Activated naive CD8-positive, alpha-beta T cell treated with anti-CD3 and anti-CD28 coated beads, Interleukin-2, amount 50 U/mL, for 24 hours (primary cell): ENCODE measurements around the gene FNIP2.

Experiments
- ATAC-seq: fragments of 150-1000 bp; cut with Tn5 transposase; one replicate; pipeline ENCODE4 v1.10.0; 2021
- DNase-seq: peaks from one replicate; pipeline ENCODE4 v3.0.0; 2021
- H3K27ac Mint-ChIP-seq: one replicate; pipeline ENCODE4 v1.8.0; 2021; ENCODE audit warnings: mild to moderate bottlenecking, mixed read lengths
- H3K27me3 Mint-ChIP-seq: one replicate; pipeline ENCODE4 v1.8.0; 2021; ENCODE audit warnings: mixed read lengths
- H3K36me3 Mint-ChIP-seq: one replicate; pipeline ENCODE4 v1.8.0; 2021; ENCODE audit warnings: low read depth, mixed read lengths
- H3K4me1 Mint-ChIP-seq: one replicate; pipeline ENCODE4 v1.8.0; 2021; ENCODE audit warnings: mixed read lengths
- H3K4me3 Mint-ChIP-seq: one replicate; pipeline ENCODE4 v1.8.0; 2021; ENCODE audit warnings: mild to moderate bottlenecking, moderate library complexity, mixed read lengths
- H3K9me3 Mint-ChIP-seq: one replicate; pipeline ENCODE4 v1.8.0; 2021; ENCODE audit warnings: mixed read lengths

FNIP2 gene

GRCh38 chr4:158840131-158840530 lies 71.3 kb downstream of the FNIP2 start:
- H3K36me3 Mint-ChIP-seq = peaks cover 11% of the 10 kb centered on the region
- no peak for ATAC-seq
- no peak for DNase-seq
- no peaks in the 10 kb centered on the region for H3K27me3 Mint-ChIP-seq
- H3K4me1 Mint-ChIP-seq = no peaks in the 10 kb centered on the region
- H3K27ac Mint-ChIP-seq = no peak overlapping the region
- no peaks in the 10 kb centered on the region for H3K9me3 Mint-ChIP-seq
- H3K4me3 Mint-ChIP-seq = no peak overlapping the region

DNA sequence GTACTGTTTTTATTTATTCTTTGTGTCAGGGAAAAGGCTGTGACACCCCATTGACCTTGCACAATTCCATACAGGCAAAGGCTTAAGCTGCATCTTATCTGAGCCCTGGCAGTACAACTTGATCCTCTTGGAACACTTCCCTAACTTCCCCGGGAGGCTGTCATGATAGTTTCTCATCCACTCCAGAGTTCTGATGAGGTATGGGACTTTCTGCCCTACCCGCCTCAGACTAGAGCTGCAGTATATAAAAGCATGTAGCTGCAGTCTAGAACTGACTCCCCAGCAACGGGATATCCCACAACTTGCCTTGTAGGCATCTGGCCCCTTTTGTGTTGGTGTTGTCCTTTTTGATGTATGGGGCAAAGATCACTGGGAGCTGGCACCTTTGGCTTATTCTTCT lies 72.7 kb downstream of the FNIP2 start:
- ATAC-seq (no peak), DNase-seq (no peak)
- H3K27ac Mint-ChIP-seq = no peak overlapping the region
- no peaks in the 10 kb centered on the region for H3K9me3 Mint-ChIP-seq
- H3K4me3 Mint-ChIP-seq = no peak overlapping the region
- H3K36me3 Mint-ChIP-seq = peaks cover 11% of the 10 kb centered on the region
- no peaks in the 10 kb centered on the region for H3K27me3 Mint-ChIP-seq
- no peaks in the 10 kb centered on the region for H3K4me1 Mint-ChIP-seq

DNA sequence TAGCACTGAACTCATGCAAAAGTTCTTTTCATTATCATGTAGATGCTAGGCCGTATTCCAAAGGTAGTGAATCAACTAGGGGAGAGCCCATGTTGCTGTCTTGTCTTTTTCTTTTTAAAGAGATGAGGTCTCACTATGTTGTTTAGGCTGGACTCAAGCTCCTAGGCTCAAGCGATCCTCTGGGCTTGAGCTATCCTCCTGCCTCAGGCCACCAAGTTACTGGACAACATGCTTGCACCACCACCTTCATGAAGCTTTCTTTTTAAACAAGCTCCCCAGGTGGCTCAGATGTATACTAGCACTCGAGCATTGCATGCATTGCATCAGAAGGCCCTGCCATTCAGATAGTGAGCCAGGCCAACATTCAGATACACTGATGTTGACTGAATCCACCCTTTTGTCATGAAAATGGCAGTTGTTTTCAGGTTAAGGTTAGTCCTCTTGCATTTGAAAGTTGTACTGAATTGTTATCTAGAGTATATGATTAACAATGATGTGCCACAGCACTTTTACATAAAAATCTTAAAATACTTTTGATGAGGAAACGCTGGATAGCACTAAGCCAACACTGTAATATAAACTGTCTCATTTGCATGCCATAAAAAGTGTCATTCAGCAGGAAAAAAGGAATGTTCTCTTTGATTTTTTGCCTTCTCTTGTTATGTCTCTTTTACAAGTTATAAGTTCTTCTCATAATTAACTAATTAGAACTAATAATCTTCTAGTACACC lies 76.7 kb downstream of the FNIP2 start:
- H3K9me3 Mint-ChIP-seq = no peaks in the 10 kb centered on the region
- DNase-seq = no peak
- peaks cover 14% of the 10 kb centered on the region for H3K4me1 Mint-ChIP-seq
- no peak for ATAC-seq
- no peak overlapping the region for H3K27ac Mint-ChIP-seq
- H3K4me3 Mint-ChIP-seq = no peak overlapping the region
- peaks cover 8% of the 10 kb centered on the region for H3K36me3 Mint-ChIP-seq
- H3K27me3 Mint-ChIP-seq = no peaks in the 10 kb centered on the region

GRCh38 chr4:158847535-158847934 lies 78.7 kb downstream of the FNIP2 start:
- no peaks in the 10 kb centered on the region for H3K27me3 Mint-ChIP-seq
- H3K4me3 Mint-ChIP-seq = no peak overlapping the region
- no peaks in the 10 kb centered on the region for H3K9me3 Mint-ChIP-seq
- peaks cover 16% of the 10 kb centered on the region for H3K4me1 Mint-ChIP-seq
- peaks cover 4% of the 10 kb centered on the region for H3K36me3 Mint-ChIP-seq
- DNase-seq (no peak), ATAC-seq (no peak)
- H3K27ac Mint-ChIP-seq = no peak overlapping the region

DNA sequence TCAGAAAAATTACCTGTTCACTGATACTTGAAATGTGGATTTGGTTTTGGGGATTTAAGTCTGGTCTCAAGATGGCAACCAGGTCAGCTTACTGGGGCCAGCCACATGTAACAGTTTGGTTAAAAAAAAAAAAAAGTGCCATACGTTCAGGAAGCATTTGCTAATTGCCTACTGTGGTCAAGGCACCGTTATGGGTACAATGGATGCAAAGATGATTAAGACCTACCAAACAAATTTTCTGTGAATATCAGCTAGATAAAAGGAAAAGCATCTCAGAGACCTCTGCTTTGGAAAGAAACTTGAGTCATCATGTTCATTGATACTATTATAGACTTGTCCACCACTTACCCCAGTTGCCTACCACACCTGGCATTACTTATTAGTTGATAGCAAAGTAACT lies 80.9 kb downstream of the FNIP2 start:
- Mint-ChIP-seq H3K4me1 (peaks cover 16% of the 10 kb centered on the region), H3K27ac (no peak overlapping the region), H3K27me3 (no peaks in the 10 kb centered on the region), H3K36me3 (no peaks in the 10 kb centered on the region), H3K4me3 (no peak overlapping the region), H3K9me3 (no peaks in the 10 kb centered on the region)
- DNase-seq (no peak), ATAC-seq (peak; percentile 59)

GRCh38 chr4:158850371-158850770 lies 81.5 kb downstream of the FNIP2 start:
- Mint-ChIP-seq H3K4me1 (peaks cover 16% of the 10 kb centered on the region), H3K27ac (no peak overlapping the region), H3K9me3 (no peaks in the 10 kb centered on the region), H3K36me3 (no peaks in the 10 kb centered on the region), H3K27me3 (no peaks in the 10 kb centered on the region), H3K4me3 (no peak overlapping the region)
- DNase-seq = no peak
- ATAC-seq = no peak

- Mint-ChIP-seq H3K36me3 (no peaks in the 10 kb centered on the region), H3K27me3 (no peaks in the 10 kb centered on the region), H3K9me3 (no peaks in the 10 kb centered on the region), H3K4me1 (peaks cover 16% of the 10 kb centered on the region), H3K4me3 (no peak overlapping the region), H3K27ac (no peak overlapping the region)
- ATAC-seq (no peak), DNase-seq (no peak)
These were observed 82.2 kb downstream of the FNIP2 start for GRCh38 chr4:158850800-158851644.

GRCh38 chr4:158854236-158854635 lies 85.4 kb downstream of the FNIP2 start:
- Mint-ChIP-seq H3K4me3 (no peak overlapping the region), H3K36me3 (no peaks in the 10 kb centered on the region), H3K4me1 (peaks cover 13% of the 10 kb centered on the region), H3K27ac (no peak overlapping the region), H3K9me3 (no peaks in the 10 kb centered on the region), H3K27me3 (no peaks in the 10 kb centered on the region)
- DNase-seq = no peak
- ATAC-seq = no peak

GRCh38 chr4:158856852-158857251 lies 88.0 kb downstream of the FNIP2 start:
- no peak for ATAC-seq
- peaks cover 1% of the 10 kb centered on the region for H3K4me1 Mint-ChIP-seq
- no peaks in the 10 kb centered on the region for H3K9me3 Mint-ChIP-seq
- no peak overlapping the region for H3K4me3 Mint-ChIP-seq
- no peaks in the 10 kb centered on the region for H3K27me3 Mint-ChIP-seq
- H3K27ac Mint-ChIP-seq = no peak overlapping the region
- H3K36me3 Mint-ChIP-seq = peaks cover 10% of the 10 kb centered on the region
- DNase-seq = no peak

DNA sequence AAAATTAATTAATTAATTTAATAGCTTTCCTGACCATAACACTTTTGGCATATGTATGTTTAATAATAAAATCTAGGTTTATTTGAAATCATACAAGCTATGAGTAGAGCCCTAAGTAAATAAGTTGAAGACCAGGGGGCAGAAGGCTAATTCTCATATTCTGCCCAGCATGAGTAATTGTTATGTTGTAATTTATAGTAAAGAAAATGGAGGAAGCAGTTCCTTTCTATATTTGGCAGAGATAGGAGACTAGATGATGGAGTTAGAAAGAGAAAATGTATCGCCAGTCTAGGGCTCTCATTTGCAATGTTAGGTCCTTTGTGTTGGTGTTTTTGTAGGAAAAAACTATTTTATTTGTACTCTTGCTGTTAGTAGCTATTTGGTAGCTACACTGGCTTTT lies 89.1 kb downstream of the FNIP2 start:
- Mint-ChIP-seq H3K4me1 (peaks cover 1% of the 10 kb centered on the region), H3K4me3 (no peak overlapping the region), H3K27ac (no peak overlapping the region), H3K27me3 (no peaks in the 10 kb centered on the region), H3K36me3 (peaks cover 13% of the 10 kb centered on the region), H3K9me3 (no peaks in the 10 kb centered on the region)
- ATAC-seq = no peak
- no peak for DNase-seq

DNA sequence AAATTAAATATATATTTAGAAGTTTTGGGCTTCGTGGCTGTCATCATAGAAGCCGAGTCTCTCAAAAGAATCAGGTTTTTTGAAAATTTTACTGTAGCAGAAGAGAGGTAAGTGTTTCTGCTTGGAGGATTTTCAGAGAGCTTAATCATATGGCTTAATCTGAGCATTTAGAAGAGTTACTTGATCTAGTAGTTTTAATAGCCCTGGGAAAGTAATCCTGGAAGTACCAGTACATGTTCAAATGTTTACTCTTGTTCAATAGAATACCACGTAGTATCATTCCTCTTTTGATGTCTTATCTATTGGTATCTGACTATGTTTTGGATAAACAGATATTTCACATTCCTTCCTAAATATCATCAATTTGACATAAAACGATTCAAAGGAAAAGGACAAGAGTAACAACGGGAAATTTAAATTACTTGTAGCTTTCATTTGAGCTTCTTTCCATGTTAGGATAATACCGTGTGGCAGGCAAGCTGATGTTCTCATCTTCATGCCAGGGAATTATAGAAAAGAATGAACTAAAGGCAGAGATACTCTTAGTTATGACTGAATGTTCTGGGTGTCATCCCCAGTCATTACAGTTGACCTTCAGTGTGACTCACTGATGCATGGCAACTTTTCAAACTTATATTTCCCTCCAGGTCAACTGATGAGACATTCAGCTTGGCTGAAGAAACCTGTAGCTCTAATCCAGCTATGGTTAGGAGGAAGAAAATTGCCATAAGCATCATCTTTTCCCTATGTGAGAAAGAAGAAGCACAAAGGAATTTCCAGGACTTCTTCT lies 89.8 kb downstream of the FNIP2 start:
- no peaks in the 10 kb centered on the region for H3K27me3 Mint-ChIP-seq
- no peak overlapping the region for H3K27ac Mint-ChIP-seq
- DNase-seq (no peak), ATAC-seq (no peak)
- no peak overlapping the region for H3K4me3 Mint-ChIP-seq
- H3K9me3 Mint-ChIP-seq = no peaks in the 10 kb centered on the region
- H3K4me1 Mint-ChIP-seq = peaks cover 1% of the 10 kb centered on the region
- peaks cover 13% of the 10 kb centered on the region for H3K36me3 Mint-ChIP-seq

DNA sequence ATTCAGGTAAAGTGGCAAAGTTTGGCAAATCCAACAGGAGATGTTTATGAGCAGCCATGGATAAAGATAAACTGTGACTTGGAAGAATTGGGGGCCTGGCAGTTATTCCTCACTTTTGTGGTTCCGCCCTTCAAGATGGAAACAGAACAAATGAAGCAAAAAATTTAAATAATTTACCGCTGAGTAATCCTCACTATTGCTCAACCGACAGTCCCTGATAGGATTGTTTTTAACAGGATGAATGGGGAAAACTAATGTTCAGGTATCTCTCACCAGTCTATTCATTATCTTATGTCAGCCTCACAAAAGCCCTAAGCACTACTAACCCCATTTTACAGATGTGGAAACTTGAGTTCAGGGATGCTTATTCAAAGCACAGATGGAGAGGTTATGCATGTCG lies 90.8 kb downstream of the FNIP2 start:
- Mint-ChIP-seq H3K4me3 (no peak overlapping the region), H3K36me3 (peaks cover 14% of the 10 kb centered on the region), H3K4me1 (peaks cover 1% of the 10 kb centered on the region), H3K9me3 (no peaks in the 10 kb centered on the region), H3K27ac (no peak overlapping the region), H3K27me3 (no peaks in the 10 kb centered on the region)
- no peak for DNase-seq
- ATAC-seq = no peak

DNA sequence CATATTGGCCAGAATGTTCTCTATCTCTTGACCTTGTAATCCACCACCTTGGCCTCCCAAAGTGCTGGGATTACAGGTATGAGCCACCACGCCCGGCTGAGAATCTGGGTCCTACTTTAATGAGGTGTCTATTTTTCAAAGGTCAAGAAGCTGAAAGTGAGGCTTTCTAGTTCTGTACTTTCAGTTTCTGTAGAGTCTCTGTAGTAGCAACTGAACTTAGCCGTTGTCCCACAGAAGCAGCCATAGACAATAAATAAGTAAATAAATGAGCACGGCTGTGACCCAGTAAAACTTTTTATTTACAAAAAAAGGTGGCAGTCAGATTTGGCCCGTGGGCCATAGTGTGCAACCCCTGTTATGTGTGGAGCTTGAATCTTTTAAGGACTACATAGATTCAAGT lies 92.0 kb downstream of the FNIP2 start:
- DNase-seq (no peak), ATAC-seq (peak; percentile 59)
- Mint-ChIP-seq H3K27ac (no peak overlapping the region), H3K36me3 (peaks cover 14% of the 10 kb centered on the region), H3K4me1 (peaks cover 1% of the 10 kb centered on the region), H3K4me3 (no peak overlapping the region), H3K27me3 (no peaks in the 10 kb centered on the region), H3K9me3 (no peaks in the 10 kb centered on the region)

DNA sequence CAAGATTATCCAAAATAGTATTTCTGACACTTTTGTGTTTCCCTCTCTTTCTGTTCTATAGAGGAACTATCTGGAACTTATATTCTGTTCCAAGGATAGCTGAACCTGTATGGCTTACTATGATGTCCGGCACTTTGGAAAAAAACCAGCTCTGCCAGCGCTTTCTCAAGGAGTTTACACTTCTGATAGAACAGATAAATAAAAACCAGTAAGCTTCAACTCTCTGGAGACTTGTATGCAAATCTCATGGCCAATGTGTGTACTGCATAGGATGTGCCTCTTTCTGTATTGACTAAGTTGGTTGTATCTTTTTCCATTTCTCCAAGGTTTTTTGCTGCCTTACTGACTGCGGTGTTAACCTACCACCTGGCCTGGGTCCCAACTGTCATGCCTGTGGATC lies 92.5 kb downstream of the FNIP2 start:
- H3K27ac Mint-ChIP-seq = no peak overlapping the region
- H3K27me3 Mint-ChIP-seq = no peaks in the 10 kb centered on the region
- DNase-seq (no peak), ATAC-seq (no peak)
- H3K9me3 Mint-ChIP-seq = no peaks in the 10 kb centered on the region
- no peak overlapping the region for H3K4me3 Mint-ChIP-seq
- peaks cover 14% of the 10 kb centered on the region for H3K36me3 Mint-ChIP-seq
- H3K4me1 Mint-ChIP-seq = peaks cover 1% of the 10 kb centered on the region

DNA sequence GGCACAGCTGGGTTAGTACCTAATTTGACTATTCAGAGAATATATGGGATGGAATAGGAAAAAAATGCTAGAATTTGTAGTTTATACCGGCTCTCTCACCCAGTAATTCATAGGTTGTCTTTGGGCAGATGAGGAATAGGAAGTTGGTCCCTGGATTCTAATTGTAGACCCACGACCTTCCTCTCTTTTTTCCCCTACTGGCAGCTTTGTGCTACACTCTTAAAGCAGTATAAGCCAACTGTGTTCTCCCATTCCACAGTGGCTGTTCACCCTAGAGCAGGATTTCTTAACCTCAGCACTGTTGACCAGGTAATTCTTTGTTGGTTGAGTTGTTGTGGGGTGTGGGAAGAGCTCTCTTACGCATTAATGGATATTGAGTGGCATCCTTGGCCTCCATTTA lies 92.9 kb downstream of the FNIP2 start:
- peaks cover 1% of the 10 kb centered on the region for H3K4me1 Mint-ChIP-seq
- DNase-seq (no peak), ATAC-seq (no peak)
- H3K9me3 Mint-ChIP-seq = no peaks in the 10 kb centered on the region
- H3K27ac Mint-ChIP-seq = no peak overlapping the region
- no peak overlapping the region for H3K4me3 Mint-ChIP-seq
- no peaks in the 10 kb centered on the region for H3K27me3 Mint-ChIP-seq
- H3K36me3 Mint-ChIP-seq = peaks cover 14% of the 10 kb centered on the region
